Parathyroid adenoma (tissue), 2 donors: ENCODE data around the gene B9D2.

Source experiments
- H2AFZ ChIP-seq: fragments of 300-600 bp; sonication (generic); one replicate; pipeline ENCODE4 v1.7.0; 2017; ENCODE audit warnings: antibody characterized with exemption, mild to moderate bottlenecking
- H3K27ac ChIP-seq: fragments of 300-600 bp; sonication (generic); one replicate; pipeline ENCODE4 v1.7.0; 2017
- H3K27me3 ChIP-seq: fragments of 300-600 bp; sonication (generic); one replicate; pipeline ENCODE4 v1.7.0; 2017; ENCODE audit warnings: low read length; ENCODE audit not compliant: control insufficient read depth, insufficient read depth
- H3K36me3 ChIP-seq: fragments of 300-600 bp; sonication (generic); one replicate; pipeline ENCODE4 v1.7.0; 2017; ENCODE audit warnings: low read length; ENCODE audit not compliant: control insufficient read depth, insufficient read depth
- H3K4me1 ChIP-seq: fragments of 300-600 bp; sonication (generic); one replicate; pipeline ENCODE4 v1.7.0; 2017; ENCODE audit warnings: control low read depth
- H3K4me2 ChIP-seq: fragments of 300-600 bp; sonication (generic); one replicate; pipeline ENCODE4 v1.7.0; 2017; ENCODE audit warnings: low read length
- H3K4me3 ChIP-seq: fragments of 300-600 bp; sonication (generic); one replicate; pipeline ENCODE4 v1.7.0; 2017; ENCODE audit warnings: low read depth, low read length
- H3K79me2 ChIP-seq: fragments of 300-600 bp; sonication (generic); one replicate; pipeline ENCODE4 v1.7.0; 2017; ENCODE audit warnings: control low read depth
- H3K9ac ChIP-seq: fragments of 300-600 bp; sonication (generic); one replicate; pipeline ENCODE4 v1.7.0; 2017; ENCODE audit warnings: mild to moderate bottlenecking
- H3K9me3 ChIP-seq: fragments of 300-600 bp; sonication (generic); one replicate; pipeline ENCODE4 v1.7.0; 2017; ENCODE audit warnings: low read length; ENCODE audit not compliant: control insufficient read depth
- TF ChIP-seq, protein P1 (sequence below): fragments of 300-600 bp; sonication (generic); IDR thresholded peaks from one replicate; pipeline ENCODE4 v1.7.0; 2017; ENCODE audit warnings: antibody characterized with exemption, mild to moderate bottlenecking
- donor health status: primary hyperparathyroidism.

Gene B9D2

GRCh38 chr19:41359741-41360140, 4.2 kb downstream of the B9D2 start:
- H3K36me3 ChIP-seq = no peaks in the 10 kb centered on the region
- H3K4me1 ChIP-seq = no peaks in the 10 kb centered on the region
- no peaks in the 10 kb centered on the region for H3K9me3 ChIP-seq
- H3K27ac ChIP-seq = no peak overlapping the region
- H3K9ac ChIP-seq = no peak overlapping the region
- H3K4me2 ChIP-seq = no peak overlapping the region
- H3K79me2 ChIP-seq = peaks cover 7% of the 10 kb centered on the region
- no peak overlapping the region for H3K4me3 ChIP-seq
- H2AFZ ChIP-seq = no peak overlapping the region
- H3K27me3 ChIP-seq = no peaks in the 10 kb centered on the region
- TF ChIP-seq, protein P1, sequence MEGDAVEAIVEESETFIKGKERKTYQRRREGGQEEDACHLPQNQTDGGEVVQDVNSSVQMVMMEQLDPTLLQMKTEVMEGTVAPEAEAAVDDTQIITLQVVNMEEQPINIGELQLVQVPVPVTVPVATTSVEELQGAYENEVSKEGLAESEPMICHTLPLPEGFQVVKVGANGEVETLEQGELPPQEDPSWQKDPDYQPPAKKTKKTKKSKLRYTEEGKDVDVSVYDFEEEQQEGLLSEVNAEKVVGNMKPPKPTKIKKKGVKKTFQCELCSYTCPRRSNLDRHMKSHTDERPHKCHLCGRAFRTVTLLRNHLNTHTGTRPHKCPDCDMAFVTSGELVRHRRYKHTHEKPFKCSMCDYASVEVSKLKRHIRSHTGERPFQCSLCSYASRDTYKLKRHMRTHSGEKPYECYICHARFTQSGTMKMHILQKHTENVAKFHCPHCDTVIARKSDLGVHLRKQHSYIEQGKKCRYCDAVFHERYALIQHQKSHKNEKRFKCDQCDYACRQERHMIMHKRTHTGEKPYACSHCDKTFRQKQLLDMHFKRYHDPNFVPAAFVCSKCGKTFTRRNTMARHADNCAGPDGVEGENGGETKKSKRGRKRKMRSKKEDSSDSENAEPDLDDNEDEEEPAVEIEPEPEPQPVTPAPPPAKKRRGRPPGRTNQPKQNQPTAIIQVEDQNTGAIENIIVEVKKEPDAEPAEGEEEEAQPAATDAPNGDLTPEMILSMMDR = no peak

- Histone ChIP-seq H3K79me2 (peaks cover 2% of the 10 kb centered on the region), H3K9ac (no peak overlapping the region)
Measured at GRCh38 chr19:41357746-41358145, 6.2 kb downstream of the B9D2 start.

DNA sequence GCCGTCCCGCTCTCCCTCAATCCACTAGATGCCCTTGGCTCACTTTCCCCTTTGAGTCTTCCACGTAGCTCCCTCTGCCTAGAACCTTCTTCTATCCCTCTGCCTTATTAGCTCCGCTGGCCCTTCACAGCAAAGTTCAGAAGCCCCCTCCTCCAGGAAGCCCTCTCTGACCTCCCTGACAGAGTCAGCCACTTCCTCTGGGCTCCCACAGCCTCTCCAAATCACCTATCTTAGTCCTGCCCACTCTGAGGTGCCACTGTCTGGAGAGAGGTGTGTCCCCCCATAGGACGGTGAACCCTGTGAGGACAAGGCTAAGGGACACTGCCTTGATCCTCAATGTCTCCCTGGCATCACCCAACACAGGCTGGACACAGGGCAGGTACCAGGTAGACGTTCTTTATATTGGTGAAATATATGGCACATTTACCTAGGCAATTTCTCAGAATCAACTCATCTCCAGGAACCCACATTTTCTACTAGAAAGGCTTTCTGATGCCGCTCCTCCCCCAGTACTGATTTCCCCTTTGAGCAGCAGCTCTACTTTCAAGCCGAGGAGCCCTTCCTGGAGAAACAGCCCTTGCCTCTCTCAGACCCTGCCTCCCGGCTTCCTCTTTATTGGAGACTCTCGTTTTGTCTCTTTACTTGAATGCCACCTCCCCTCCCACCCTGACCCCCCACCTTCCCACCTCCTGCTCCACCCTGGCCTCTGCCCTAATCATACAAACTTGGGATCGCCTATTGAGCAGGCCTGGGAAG, 6.8 kb downstream of the B9D2 start:
- no peak overlapping the region for H3K9ac ChIP-seq

More at GRCh38 chr19:41357746-41358145, 6.2 kb downstream of the B9D2 start:
- TF ChIP-seq, protein P1 = no peak
- Histone ChIP-seq H3K27me3 (no peaks in the 10 kb centered on the region), H3K27ac (no peak overlapping the region), H3K9me3 (no peaks in the 10 kb centered on the region), H3K4me3 (no peak overlapping the region), H3K4me2 (no peak overlapping the region), H3K36me3 (no peaks in the 10 kb centered on the region), H3K4me1 (no peaks in the 10 kb centered on the region), H2AFZ (no peak overlapping the region)

GRCh38 chr19:41355802-41356201, 8.1 kb downstream of the B9D2 start:
- H3K36me3 ChIP-seq = no peaks in the 10 kb centered on the region
- H3K9ac ChIP-seq = no peak overlapping the region
- TF ChIP-seq, protein P1 = no peak
- H3K9me3 ChIP-seq = no peaks in the 10 kb centered on the region
- peaks cover 2% of the 10 kb centered on the region for H3K79me2 ChIP-seq
- H3K4me1 ChIP-seq = no peaks in the 10 kb centered on the region
- H2AFZ ChIP-seq = no peak overlapping the region
- no peaks in the 10 kb centered on the region for H3K27me3 ChIP-seq
- H3K4me3 ChIP-seq = no peak overlapping the region
- H3K4me2 ChIP-seq = no peak overlapping the region
- H3K27ac ChIP-seq = no peak overlapping the region

More for the DNA sequence above, 6.8 kb downstream of the B9D2 start:
- Histone ChIP-seq H3K4me2 (no peak overlapping the region), H3K27me3 (no peaks in the 10 kb centered on the region), H3K79me2 (peaks cover 2% of the 10 kb centered on the region), H3K9me3 (no peaks in the 10 kb centered on the region), H3K36me3 (no peaks in the 10 kb centered on the region), H2AFZ (no peak overlapping the region), H3K4me1 (no peaks in the 10 kb centered on the region), H3K4me3 (no peak overlapping the region), H3K27ac (no peak overlapping the region)
- TF ChIP-seq, protein P1 = no peak

DNA sequence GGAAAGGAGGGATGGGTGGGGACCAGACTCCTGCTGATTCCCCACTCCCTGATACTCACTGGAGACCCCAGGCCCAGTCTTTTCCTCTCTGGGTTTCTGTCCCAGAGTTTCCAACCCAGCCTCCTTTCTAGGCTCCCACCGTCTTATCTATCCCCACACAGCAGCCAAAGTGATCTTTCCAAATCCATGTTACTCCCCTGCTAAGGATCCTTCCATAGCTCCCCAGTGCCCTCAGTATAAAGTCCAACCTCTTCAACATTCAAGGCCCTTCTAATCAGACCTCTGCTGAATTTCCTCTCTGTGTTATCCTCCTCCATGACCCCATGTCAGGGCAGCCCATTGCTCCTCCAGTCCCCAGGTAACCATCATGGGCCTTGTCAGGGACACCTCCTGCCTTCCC, 8.9 kb downstream of the B9D2 start:
- no peak overlapping the region for H2AFZ ChIP-seq
- H3K79me2 ChIP-seq = no peaks in the 10 kb centered on the region
- H3K27ac ChIP-seq = peak overlapping the region; percentile 8
- H3K27me3 ChIP-seq = no peaks in the 10 kb centered on the region
- H3K36me3 ChIP-seq = no peaks in the 10 kb centered on the region
- TF ChIP-seq, protein P1 = no peak
- no peak overlapping the region for H3K4me2 ChIP-seq
- no peaks in the 10 kb centered on the region for H3K4me1 ChIP-seq
- H3K9ac ChIP-seq = no peak overlapping the region
- H3K9me3 ChIP-seq = no peaks in the 10 kb centered on the region
- no peak overlapping the region for H3K4me3 ChIP-seq
